Activated naive CD8-positive, alpha-beta T cell treated with anti-CD3 and anti-CD28 coated beads for 36 hours (primary cell): ENCODE measurements around the gene NOL4L. TPM values are rescaled to one million over a fixed set of nuclear protein-coding genes. Genes with fewer than 3 reads are reported as not detected.

Source experiments
- DNase-seq: peaks from one replicate; pipeline ENCODE4 v3.0.0; 2021
- H3K27ac Mint-ChIP-seq: one replicate; pipeline ENCODE4 v1.8.0; 2022; ENCODE audit warnings: mild to moderate bottlenecking, moderate library complexity, mixed read lengths
- H3K27me3 Mint-ChIP-seq: one replicate; pipeline ENCODE4 v1.8.0; 2022; ENCODE audit warnings: mild to moderate bottlenecking, mixed read lengths
- H3K36me3 Mint-ChIP-seq: one replicate; pipeline ENCODE4 v1.8.0; 2021; ENCODE audit warnings: mild to moderate bottlenecking, mixed read lengths
- H3K4me1 Mint-ChIP-seq: one replicate; pipeline ENCODE4 v1.8.0; 2021; ENCODE audit warnings: mixed read lengths
- H3K4me3 Mint-ChIP-seq: one replicate; pipeline ENCODE4 v1.8.0; 2022; ENCODE audit warnings: mild to moderate bottlenecking, moderate library complexity, mixed read lengths
- H3K9me3 Mint-ChIP-seq: one replicate; pipeline ENCODE4 v1.8.0; 2022; ENCODE audit warnings: mixed read lengths
- total RNA-seq, 2 experiments: library from RNA; stranded (reverse); gene quantifications; one replicate each; pipeline ENCODE4 v1.2.3, GENCODE V29; 2021

NOL4L gene
- total RNA-seq, 2 experiments from 2014 or later: 15.9 TPM

GRCh38 chr20:32477594-32478512, 107.3 kb downstream of the NOL4L start:
- DNase-seq: no peak
- Mint-ChIP-seq H3K4me1 (peaks cover 42% of the 10 kb centered on the region), H3K4me3 (no peak overlapping the region), H3K27ac (no peak overlapping the region), H3K9me3 (no peaks in the 10 kb centered on the region), H3K36me3 (no peaks in the 10 kb centered on the region), H3K27me3 (no peaks in the 10 kb centered on the region)

GRCh38 chr20:32476684-32477593, 108.2 kb downstream of the NOL4L start:
- Mint-ChIP-seq H3K9me3 (no peaks in the 10 kb centered on the region), H3K4me1 (peaks cover 40% of the 10 kb centered on the region), H3K36me3 (no peaks in the 10 kb centered on the region), H3K4me3 (peak overlapping the region; percentile 8), H3K27me3 (no peaks in the 10 kb centered on the region), H3K27ac (peak overlapping the region; percentile 72)
- DNase-seq: no peak

- Mint-ChIP-seq H3K4me1 (peaks cover 37% of the 10 kb centered on the region), H3K36me3 (no peaks in the 10 kb centered on the region), H3K27me3 (no peaks in the 10 kb centered on the region), H3K27ac (peak overlapping the region; percentile 72), H3K4me3 (no peak overlapping the region), H3K9me3 (no peaks in the 10 kb centered on the region)
- DNase-seq: peak; percentile 31
Measured at GRCh38 chr20:32474967-32475811, 109.9 kb downstream of the NOL4L start.

GRCh38 chr20:32474717-32474966, 110.5 kb downstream of the NOL4L start:
- DNase-seq: no peak
- H3K27me3 Mint-ChIP-seq: no peaks in the 10 kb centered on the region
- H3K27ac Mint-ChIP-seq: no peak overlapping the region
- peaks cover 35% of the 10 kb centered on the region for H3K4me1 Mint-ChIP-seq
- H3K9me3 Mint-ChIP-seq: no peaks in the 10 kb centered on the region
- no peak overlapping the region for H3K4me3 Mint-ChIP-seq
- no peaks in the 10 kb centered on the region for H3K36me3 Mint-ChIP-seq

- peaks cover 35% of the 10 kb centered on the region for H3K4me1 Mint-ChIP-seq
- no peaks in the 10 kb centered on the region for H3K36me3 Mint-ChIP-seq
- H3K27me3 Mint-ChIP-seq: no peaks in the 10 kb centered on the region
- no peak overlapping the region for H3K27ac Mint-ChIP-seq
- no peaks in the 10 kb centered on the region for H3K9me3 Mint-ChIP-seq
- no peak overlapping the region for H3K4me3 Mint-ChIP-seq
- no peak for DNase-seq
Measured at GRCh38 chr20:32474009-32474716, 111.0 kb downstream of the NOL4L start.

GRCh38 chr20:32473231-32474008, 111.7 kb downstream of the NOL4L start:
- H3K27ac Mint-ChIP-seq: no peak overlapping the region
- no peaks in the 10 kb centered on the region for H3K9me3 Mint-ChIP-seq
- H3K27me3 Mint-ChIP-seq: no peaks in the 10 kb centered on the region
- no peak for DNase-seq
- no peak overlapping the region for H3K4me3 Mint-ChIP-seq
- no peaks in the 10 kb centered on the region for H3K36me3 Mint-ChIP-seq
- H3K4me1 Mint-ChIP-seq: peaks cover 35% of the 10 kb centered on the region

GRCh38 chr20:32472581-32473207, 112.4 kb downstream of the NOL4L start:
- Mint-ChIP-seq H3K27ac (peak overlapping the region; percentile 1), H3K4me1 (peaks cover 32% of the 10 kb centered on the region), H3K9me3 (no peaks in the 10 kb centered on the region), H3K4me3 (no peak overlapping the region), H3K27me3 (no peaks in the 10 kb centered on the region), H3K36me3 (no peaks in the 10 kb centered on the region)
- DNase-seq: no peak

- Mint-ChIP-seq H3K9me3 (no peaks in the 10 kb centered on the region), H3K27ac (peak overlapping the region; percentile 16), H3K4me1 (peaks cover 15% of the 10 kb centered on the region), H3K27me3 (no peaks in the 10 kb centered on the region), H3K4me3 (no peak overlapping the region), H3K36me3 (no peaks in the 10 kb centered on the region)
- no peak for DNase-seq
Measured at GRCh38 chr20:32470940-32471339, 114.2 kb downstream of the NOL4L start.

- H3K36me3 Mint-ChIP-seq: no peaks in the 10 kb centered on the region
- no peaks in the 10 kb centered on the region for H3K27me3 Mint-ChIP-seq
- no peak overlapping the region for H3K4me3 Mint-ChIP-seq
- no peak for DNase-seq
- H3K9me3 Mint-ChIP-seq: no peaks in the 10 kb centered on the region
- peaks cover 10% of the 10 kb centered on the region for H3K4me1 Mint-ChIP-seq
- peak overlapping the region; percentile 30 for H3K27ac Mint-ChIP-seq
Measured at GRCh38 chr20:32470025-32470861, 114.9 kb downstream of the NOL4L start.

GRCh38 chr20:32468860-32469259, 116.3 kb downstream of the NOL4L start:
- H3K9me3 Mint-ChIP-seq: no peaks in the 10 kb centered on the region
- H3K27ac Mint-ChIP-seq: no peak overlapping the region
- peaks cover 10% of the 10 kb centered on the region for H3K4me1 Mint-ChIP-seq
- H3K27me3 Mint-ChIP-seq: no peaks in the 10 kb centered on the region
- DNase-seq: no peak
- H3K4me3 Mint-ChIP-seq: no peak overlapping the region
- no peaks in the 10 kb centered on the region for H3K36me3 Mint-ChIP-seq

- Mint-ChIP-seq H3K4me1 (peaks cover 7% of the 10 kb centered on the region), H3K36me3 (no peaks in the 10 kb centered on the region), H3K27me3 (no peaks in the 10 kb centered on the region), H3K9me3 (no peaks in the 10 kb centered on the region), H3K4me3 (no peak overlapping the region), H3K27ac (no peak overlapping the region)
- no peak for DNase-seq
Measured at GRCh38 chr20:32468313-32468640, 116.9 kb downstream of the NOL4L start.

- H3K4me3 Mint-ChIP-seq: no peak overlapping the region
- no peaks in the 10 kb centered on the region for H3K36me3 Mint-ChIP-seq
- DNase-seq: no peak
- no peaks in the 10 kb centered on the region for H3K9me3 Mint-ChIP-seq
- no peaks in the 10 kb centered on the region for H3K27me3 Mint-ChIP-seq
- peaks cover 7% of the 10 kb centered on the region for H3K4me1 Mint-ChIP-seq
- peak overlapping the region; percentile 69 for H3K27ac Mint-ChIP-seq
Measured at GRCh38 chr20:32467506-32468312, 117.4 kb downstream of the NOL4L start.
